ENCODE data around the gene CLIC5. TPM values are rescaled to one million over a fixed set of nuclear protein-coding genes. Genes with fewer than 3 reads are reported as not detected.
"Not testable (repeated sequence)": the region's sequence is repeated elsewhere in the genome, so short reads cannot be mapped to it uniquely, and the experiment has no call there.

The CLIC5 gene
- total and polyA plus RNA-seq, 11 donors, result 63.0 to 381 (median 244) TPM

DNA sequence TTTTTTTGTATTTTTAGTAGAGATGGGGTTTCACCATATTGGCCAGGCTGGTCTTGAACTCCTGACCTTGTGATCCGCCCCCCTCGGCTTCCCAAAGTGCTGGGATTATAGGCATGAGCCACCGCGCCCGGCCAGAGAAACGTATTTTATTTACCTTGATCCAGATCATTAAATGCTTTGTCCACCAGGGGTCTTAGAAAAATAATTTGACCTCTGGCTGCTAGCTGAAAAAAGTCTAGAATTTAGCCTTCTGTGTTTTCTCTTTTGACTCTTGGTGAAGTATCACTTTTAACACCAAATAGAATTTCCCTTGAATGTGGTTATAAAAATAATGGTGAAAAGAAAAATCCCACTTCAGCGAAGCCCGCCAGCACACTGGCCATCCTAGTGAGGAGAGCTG lies 89.2 kb downstream of the CLIC5 start:
- not testable (repeated sequence) for ATAC-seq, H3K27ac ChIP-seq, H3K4me3 ChIP-seq, DNase-seq, H3K27me3 ChIP-seq, H3K9me3 ChIP-seq
- peaks cover 0 to 21% (median 0%) of the 10 kb centered on the region in 9 donors for H3K36me3 ChIP-seq
- intact Hi-C loops (cut with DNase I), result loop anchor here in 2 of 10 donors (10.0 kb wide), 3 partner anchors 488 to 1452 kb away; no protein-coding TSS in a partner anchor
- WGBS, 4 donors, result 94 to 97% (median 96%) methylated on average over 8 of the region's 8 CpGs
- H3K4me1 ChIP-seq, result peaks cover 0 to 75% (median 44%) of the 10 kb centered on the region in 12 donors
- TF ChIP-seq, protein P1, sequence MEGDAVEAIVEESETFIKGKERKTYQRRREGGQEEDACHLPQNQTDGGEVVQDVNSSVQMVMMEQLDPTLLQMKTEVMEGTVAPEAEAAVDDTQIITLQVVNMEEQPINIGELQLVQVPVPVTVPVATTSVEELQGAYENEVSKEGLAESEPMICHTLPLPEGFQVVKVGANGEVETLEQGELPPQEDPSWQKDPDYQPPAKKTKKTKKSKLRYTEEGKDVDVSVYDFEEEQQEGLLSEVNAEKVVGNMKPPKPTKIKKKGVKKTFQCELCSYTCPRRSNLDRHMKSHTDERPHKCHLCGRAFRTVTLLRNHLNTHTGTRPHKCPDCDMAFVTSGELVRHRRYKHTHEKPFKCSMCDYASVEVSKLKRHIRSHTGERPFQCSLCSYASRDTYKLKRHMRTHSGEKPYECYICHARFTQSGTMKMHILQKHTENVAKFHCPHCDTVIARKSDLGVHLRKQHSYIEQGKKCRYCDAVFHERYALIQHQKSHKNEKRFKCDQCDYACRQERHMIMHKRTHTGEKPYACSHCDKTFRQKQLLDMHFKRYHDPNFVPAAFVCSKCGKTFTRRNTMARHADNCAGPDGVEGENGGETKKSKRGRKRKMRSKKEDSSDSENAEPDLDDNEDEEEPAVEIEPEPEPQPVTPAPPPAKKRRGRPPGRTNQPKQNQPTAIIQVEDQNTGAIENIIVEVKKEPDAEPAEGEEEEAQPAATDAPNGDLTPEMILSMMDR (IDR thresholded peaks at IDR 0.05), result peak in 1 of 12 donors; percentile 19

DNA sequence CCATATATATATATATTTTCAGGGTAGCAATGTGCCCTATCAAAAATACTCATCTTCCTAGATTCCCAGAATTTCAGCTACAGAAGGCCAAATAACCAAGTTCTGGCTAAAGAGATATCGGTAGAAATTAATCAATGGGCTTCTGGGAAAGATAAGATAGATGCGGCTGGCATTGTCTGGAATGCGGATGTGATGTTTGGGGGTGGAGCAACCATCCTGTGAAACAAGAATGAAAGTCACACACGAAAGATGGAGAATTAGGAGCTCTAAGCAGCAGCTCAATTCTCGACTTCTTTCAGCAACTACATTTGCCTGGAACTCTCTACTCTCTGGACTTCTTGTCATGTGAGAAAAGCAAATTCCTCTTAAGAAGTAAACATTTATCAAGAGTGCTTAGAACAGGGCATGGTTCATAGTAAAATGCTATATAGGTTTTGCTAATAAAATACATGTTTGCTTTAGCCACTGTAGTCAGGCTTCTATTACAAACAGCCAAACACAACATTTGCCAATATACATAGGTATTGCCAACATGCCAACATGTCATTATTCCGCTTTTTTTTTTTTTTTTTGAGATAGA lies 90.8 kb downstream of the CLIC5 start:
- 57 to 69% (median 66%) methylated on average over 6 of the region's 6 CpGs for WGBS, 4 donors
- Histone ChIP-seq H3K4me1 (peaks cover 0 to 69% (median 33%) of the 10 kb centered on the region in 12 donors), H3K36me3 (peaks cover 0 to 27% (median 0%) of the 10 kb centered on the region in 9 donors), H3K27me3 (no peaks in the 10 kb centered on the region), H3K9me3 (no peaks in the 10 kb centered on the region), H3K27ac (no peak overlapping the region), H3K4me3 (no peak overlapping the region)
- TF ChIP-seq, protein P1 (IDR thresholded peaks at IDR 0.05), result no peak
- no peak for TF ChIP-seq POLR2A (IDR thresholded peaks at IDR 0.05)
- intact Hi-C loops (cut with DNase I), result loop anchor here in 8 of 10 donors (5.0 to 10.0 kb wide), 7 partner anchors 487 to 1450 kb away; no protein-coding TSS in a partner anchor
- ATAC-seq, result no peak
- DNase-seq, result no peak

DNA sequence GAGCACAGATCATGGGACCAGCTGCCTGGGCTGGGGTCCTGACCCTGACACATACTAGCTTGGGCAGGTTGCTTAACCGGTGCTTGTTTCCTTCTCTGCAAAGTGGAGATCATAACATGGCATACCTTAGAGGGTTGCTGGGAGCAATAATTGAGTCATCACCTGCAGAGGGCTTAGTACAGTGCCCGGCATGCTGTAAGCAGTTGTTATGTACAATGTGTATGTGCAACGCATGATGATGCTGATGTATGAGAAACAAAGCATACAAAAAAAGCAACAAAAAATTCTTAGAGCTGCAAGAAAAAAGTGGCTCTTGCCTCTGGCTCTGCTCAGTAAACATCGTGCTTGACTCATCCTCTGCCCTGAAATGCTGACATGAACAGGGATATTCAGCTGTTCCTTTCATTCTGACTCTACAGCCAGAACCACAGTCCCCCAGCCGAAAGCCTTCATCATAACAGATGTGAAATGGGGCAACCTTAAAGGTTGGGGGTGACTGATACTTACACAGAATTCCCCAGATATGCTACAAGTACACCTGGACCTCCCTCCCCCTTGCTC lies 91.7 kb downstream of the CLIC5 start:
- Histone ChIP-seq H3K4me1 (peaks cover 0 to 60% (median 30%) of the 10 kb centered on the region in 12 donors), H3K27ac (no peak overlapping the region), H3K4me3 (no peak overlapping the region), H3K36me3 (peaks cover 0 to 29% (median 0%) of the 10 kb centered on the region in 9 donors), H3K27me3 (no peaks in the 10 kb centered on the region), H3K9me3 (no peaks in the 10 kb centered on the region)
- ATAC-seq (peak in 1 of 4 donors; percentile 17), DNase-seq (no peak)
- intact Hi-C loops (cut with DNase I), result loop anchor here in 8 of 10 donors (5.0 to 10.0 kb wide), 7 partner anchors 488 to 1449 kb away; no protein-coding TSS in a partner anchor
- TF ChIP-seq POLR2A (IDR thresholded peaks at IDR 0.05), result no peak
- TF ChIP-seq, protein P1 (IDR thresholded peaks at IDR 0.05), result no peak
- 74 to 85% (median 80%) methylated on average over 5 of the region's 5 CpGs for WGBS, 4 donors

DNA sequence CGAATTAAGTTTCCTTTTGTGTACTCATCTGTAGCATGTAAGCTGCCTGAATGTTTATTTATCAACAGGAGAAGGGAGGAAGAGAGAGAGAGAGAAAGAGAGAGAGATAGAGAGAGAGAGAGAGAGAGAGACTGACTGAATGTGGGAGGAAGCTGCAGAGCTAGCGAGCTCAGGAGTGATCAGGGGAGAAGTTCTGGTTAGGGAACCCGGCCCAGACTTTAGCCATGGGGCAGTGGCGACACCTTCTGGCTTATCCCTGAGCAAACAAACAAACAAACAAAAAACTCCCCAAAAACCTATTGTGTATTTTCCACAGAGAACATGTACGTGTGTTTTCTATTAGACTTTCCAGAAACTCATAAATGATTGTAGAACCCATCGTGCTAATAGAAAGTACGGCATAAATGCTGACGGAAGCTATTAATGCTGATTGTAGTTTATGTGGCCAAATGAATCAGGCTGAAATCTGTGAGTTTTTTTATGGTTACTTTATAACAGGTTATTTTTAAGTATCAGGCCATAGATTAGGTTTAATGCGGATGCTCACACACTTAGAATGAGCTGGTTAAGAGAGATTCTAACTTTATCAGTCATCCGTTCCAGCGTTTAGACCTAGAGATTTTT lies 92.8 kb downstream of the CLIC5 start:
- peak; percentile 51 to 75 (median 73) for ATAC-seq
- Histone ChIP-seq H3K9me3 (no peaks in the 10 kb centered on the region), H3K4me1 (peaks cover 0 to 58% (median 29%) of the 10 kb centered on the region in 12 donors), H3K4me3 (no peak overlapping the region), H3K27me3 (no peaks in the 10 kb centered on the region), H3K36me3 (peaks cover 0 to 36% (median 0%) of the 10 kb centered on the region in 9 donors), H3K27ac (peak overlapping the region in 1 of 12 donors; percentile 24)
- 34 to 51% (median 42%) methylated on average over 11 of the region's 11 CpGs for WGBS, 4 donors
- TF ChIP-seq, protein P1 (IDR thresholded peaks at IDR 0.05), result peak; percentile 30 to 71 (median 60)
- no peak for TF ChIP-seq POLR2A (IDR thresholded peaks at IDR 0.05)
- peak; percentile 58 to 72 (median 62) for DNase-seq
- intact Hi-C loops (cut with DNase I), result loop anchor here in 8 of 10 donors (5.0 to 10.0 kb wide), 7 partner anchors 489 to 1448 kb away; no protein-coding TSS in a partner anchor
